PFSK-1 (cell line): ENCODE measurements around the gene PARD3B.

Experiments used
- FOXP2 ChIP-seq: optimal IDR thresholded peaks from 2 replicates; pipeline ENCODE3; 2011; ENCODE audit warnings: borderline replicate concordance, control low read depth, inconsistent platforms; ENCODE audit not compliant: insufficient read depth; ENCODE audit errors: extremely low read length, extremely low read depth
- POLR2AphosphoS5 ChIP-seq: IDR thresholded peaks from 2 replicates; pipeline ENCODE4 v1.6.1; 2012; ENCODE audit warnings: low read depth, mild to moderate bottlenecking, control low read depth, low read length, moderate library complexity
- SIN3A ChIP-seq: IDR thresholded peaks from 2 replicates; pipeline ENCODE4 v1.6.1; 2012; ENCODE audit warnings: mild to moderate bottlenecking, low read length, moderate library complexity, borderline replicate concordance; ENCODE audit not compliant: insufficient read depth
- TAF1 ChIP-seq: IDR thresholded peaks from 2 replicates; pipeline ENCODE4 v1.6.1; 2012; ENCODE audit warnings: low read length, control low read depth, borderline replicate concordance; ENCODE audit not compliant: insufficient read depth
- TF ChIP-seq, protein P1 (sequence below), 2 experiments: IDR thresholded peaks; 2 replicates each; pipeline versions ENCODE4 v1.6.1 to v1.8.0; 2011 to 2012; ENCODE audit warnings: low read depth in 2 of 2, low read length in 2 of 2, control low read depth in 1 of 2, inconsistent platforms in 1 of 2, mild to moderate bottlenecking in 1 of 2, moderate library complexity in 1 of 2; ENCODE audit not compliant: insufficient read depth in 1 of 2

The PARD3B gene

DNA sequence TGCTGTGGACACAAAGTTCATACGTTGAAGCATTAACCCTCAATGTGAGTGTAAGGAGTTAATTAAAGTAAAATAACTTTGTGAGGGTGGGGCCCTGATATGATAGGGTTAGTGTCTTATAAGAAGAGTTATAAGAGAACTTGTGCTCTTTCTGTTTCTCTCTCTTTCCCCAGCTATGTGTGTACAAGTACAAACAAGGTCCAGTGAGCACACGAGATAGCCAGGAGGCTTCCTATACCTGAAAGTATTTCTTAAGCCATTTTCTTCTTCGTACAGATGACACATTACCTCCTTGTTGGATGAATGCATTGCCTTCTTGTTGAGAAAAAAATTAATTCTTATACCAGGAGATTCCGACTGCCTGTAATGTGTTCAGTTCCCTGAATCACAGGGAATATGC, 301.2 kb downstream of the PARD3B start:
- no peak for TF ChIP-seq FOXP2
- TF ChIP-seq, protein P1, sequence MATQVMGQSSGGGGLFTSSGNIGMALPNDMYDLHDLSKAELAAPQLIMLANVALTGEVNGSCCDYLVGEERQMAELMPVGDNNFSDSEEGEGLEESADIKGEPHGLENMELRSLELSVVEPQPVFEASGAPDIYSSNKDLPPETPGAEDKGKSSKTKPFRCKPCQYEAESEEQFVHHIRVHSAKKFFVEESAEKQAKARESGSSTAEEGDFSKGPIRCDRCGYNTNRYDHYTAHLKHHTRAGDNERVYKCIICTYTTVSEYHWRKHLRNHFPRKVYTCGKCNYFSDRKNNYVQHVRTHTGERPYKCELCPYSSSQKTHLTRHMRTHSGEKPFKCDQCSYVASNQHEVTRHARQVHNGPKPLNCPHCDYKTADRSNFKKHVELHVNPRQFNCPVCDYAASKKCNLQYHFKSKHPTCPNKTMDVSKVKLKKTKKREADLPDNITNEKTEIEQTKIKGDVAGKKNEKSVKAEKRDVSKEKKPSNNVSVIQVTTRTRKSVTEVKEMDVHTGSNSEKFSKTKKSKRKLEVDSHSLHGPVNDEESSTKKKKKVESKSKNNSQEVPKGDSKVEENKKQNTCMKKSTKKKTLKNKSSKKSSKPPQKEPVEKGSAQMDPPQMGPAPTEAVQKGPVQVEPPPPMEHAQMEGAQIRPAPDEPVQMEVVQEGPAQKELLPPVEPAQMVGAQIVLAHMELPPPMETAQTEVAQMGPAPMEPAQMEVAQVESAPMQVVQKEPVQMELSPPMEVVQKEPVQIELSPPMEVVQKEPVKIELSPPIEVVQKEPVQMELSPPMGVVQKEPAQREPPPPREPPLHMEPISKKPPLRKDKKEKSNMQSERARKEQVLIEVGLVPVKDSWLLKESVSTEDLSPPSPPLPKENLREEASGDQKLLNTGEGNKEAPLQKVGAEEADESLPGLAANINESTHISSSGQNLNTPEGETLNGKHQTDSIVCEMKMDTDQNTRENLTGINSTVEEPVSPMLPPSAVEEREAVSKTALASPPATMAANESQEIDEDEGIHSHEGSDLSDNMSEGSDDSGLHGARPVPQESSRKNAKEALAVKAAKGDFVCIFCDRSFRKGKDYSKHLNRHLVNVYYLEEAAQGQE (IDR thresholded peaks at IDR 0.05; ENCODE audit: insufficient read depth in 1 of 2, low read depth in 2 of 2, low read length in 2 of 2), result no peak
- TF ChIP-seq TAF1, result no peak
- TF ChIP-seq SIN3A, result no peak
- TF ChIP-seq POLR2AphosphoS5, result no peak

DNA sequence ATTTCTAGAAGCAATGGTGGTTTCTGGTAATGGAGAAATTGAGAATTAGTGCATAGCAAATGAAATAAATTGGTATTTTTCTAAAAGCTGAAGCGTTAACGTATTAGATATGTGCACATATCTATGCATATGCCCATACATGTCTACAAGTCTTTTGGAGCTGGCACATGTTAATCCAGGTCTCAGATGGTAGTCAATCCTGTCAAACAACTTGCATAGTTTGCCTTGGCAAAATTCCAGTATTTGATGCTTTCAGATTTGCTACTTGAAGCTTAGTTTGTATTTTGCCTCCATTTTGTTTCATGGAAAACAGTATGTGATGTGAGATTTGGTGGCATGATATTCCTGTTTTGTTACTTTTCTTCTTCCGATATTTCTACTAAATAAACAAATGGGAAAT, 304.6 kb downstream of the PARD3B start:
- TF ChIP-seq, protein P1 (IDR thresholded peaks at IDR 0.05; ENCODE audit: insufficient read depth in 1 of 2, low read depth in 2 of 2, low read length in 2 of 2), result no peak
- TF ChIP-seq TAF1 (no peak), SIN3A (no peak), POLR2AphosphoS5 (no peak), FOXP2 (no peak)

DNA sequence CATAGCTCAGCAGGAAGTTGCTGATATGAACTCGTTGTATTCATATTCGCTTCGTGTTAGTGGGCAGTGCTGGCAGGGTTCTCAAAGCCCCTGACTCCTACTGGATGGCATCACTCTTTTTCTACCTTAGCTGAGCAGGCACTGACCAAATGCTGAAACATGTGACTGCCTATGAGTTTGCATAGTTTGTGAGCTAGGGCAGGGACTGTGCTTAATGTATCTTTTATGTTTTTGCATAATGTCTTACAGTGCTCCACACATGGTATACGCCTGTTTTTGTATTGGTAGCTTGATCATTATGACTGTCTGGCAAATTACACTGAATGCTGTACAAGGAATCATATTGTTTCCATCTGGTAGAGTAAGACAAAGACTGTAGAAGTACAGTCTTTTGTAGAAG, 305.3 kb downstream of the PARD3B start:
- TF ChIP-seq POLR2AphosphoS5 (no peak), FOXP2 (no peak), TAF1 (no peak), SIN3A (no peak)
- TF ChIP-seq, protein P1 (IDR thresholded peaks at IDR 0.05; ENCODE audit: insufficient read depth in 1 of 2, low read depth in 2 of 2, low read length in 2 of 2), result peak in 1 of 2 experiments; percentile 81; a peak in 2 of 4 replicates

DNA sequence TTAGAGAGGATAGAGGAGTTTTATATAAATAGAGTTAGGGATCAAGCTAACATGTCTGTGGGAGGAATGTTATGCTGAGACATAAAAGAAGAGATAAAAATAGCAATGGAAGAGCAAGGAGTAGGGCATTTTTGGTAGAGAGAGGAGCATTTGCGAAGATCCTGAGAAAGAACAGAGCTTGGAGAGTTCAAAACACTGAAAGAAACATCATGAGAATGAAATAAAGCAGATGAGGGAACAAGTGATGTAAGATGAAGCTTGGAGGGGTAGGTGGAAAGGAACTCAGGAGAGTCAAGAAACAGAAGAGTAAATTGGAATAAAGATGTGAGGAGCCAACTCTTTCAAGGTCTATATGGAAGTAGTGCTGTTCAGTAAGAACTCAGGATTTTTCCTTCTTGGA, 308.6 kb downstream of the PARD3B start:
- no peak for TF ChIP-seq POLR2AphosphoS5
- TF ChIP-seq TAF1, result no peak
- TF ChIP-seq SIN3A, result no peak
- TF ChIP-seq, protein P1 (IDR thresholded peaks at IDR 0.05; ENCODE audit: insufficient read depth in 1 of 2, low read depth in 2 of 2, low read length in 2 of 2), result no peak
- no peak for TF ChIP-seq FOXP2

DNA sequence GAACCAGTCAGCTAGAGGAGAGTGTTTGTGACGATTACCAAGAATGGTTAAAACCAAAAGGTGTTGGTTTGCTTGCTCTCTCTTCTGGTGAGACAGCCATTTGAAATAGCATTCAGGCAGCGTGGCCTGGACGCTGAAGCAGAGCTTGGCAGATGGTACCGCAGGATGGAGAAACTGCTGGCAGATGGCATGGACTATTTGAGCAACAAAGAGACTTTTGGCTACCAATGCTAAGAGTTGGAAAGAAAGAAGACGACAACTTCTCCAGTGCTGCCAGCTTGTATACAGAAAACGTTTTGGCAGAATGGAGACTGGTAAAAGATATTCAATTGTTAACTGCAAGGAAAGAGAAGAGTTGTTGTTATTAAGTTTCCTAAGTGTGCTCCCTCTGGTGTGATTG, 315.0 kb downstream of the PARD3B start:
- TF ChIP-seq SIN3A (no peak), POLR2AphosphoS5 (no peak), TAF1 (no peak), FOXP2 (no peak)
- TF ChIP-seq, protein P1 (IDR thresholded peaks at IDR 0.05; ENCODE audit: insufficient read depth in 1 of 2, low read depth in 2 of 2, low read length in 2 of 2), result no peak
